Stimulated activated CD8-positive, alpha-beta memory T cell treated with anti-CD3 and anti-CD28 coated beads, Interleukin-4, amount 100 ng/mL, for 1 hour (primary cell): Measurements from ENCODE around the gene GRIN3B.

Source experiments
- DNase-seq, 2 donors: peaks; one replicate each; pipeline ENCODE4 v3.0.0-alpha.2; 2020; ENCODE audit warnings: low read depth in 2 of 2, low spot score in 1 of 2

The GRIN3B gene

DNA sequence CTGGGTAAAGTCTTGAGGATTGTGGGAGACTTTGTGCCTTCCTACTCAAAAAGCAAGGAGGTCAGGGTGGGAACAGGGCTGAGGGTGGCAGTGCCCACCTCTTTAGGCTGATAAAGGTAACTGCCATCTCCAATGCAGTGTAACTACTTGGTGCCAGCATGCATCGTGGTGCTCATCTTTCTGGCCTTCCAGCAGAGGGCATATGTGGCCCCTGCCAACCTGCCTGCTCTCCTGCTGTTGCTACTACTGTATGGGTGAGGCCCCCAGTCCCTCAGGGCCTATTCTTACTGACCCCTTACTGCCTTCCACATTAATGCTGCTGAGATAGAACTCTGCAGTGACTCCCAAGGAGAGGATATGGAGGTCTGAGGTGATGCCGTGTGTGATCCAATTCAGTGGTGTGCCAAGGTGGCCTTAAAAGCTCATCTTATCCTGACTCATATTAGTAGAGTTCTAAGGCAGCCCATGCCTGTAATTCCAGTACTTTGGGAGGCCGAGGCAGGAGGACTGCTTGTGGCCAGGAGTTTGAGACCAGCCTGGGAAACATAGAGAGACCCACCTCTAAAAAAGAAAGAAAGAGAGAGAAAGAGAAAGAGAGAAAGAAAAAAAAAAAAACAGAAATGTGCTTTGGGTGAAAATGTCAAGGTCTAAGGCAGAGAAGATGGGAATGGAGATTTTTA, 57.1 kb downstream of the GRIN3B start:
- no peak for DNase-seq

GRCh38 chr19:1058112-1058511, 57.9 kb downstream of the GRIN3B start:
- DNase-seq: no peak
